ENCODE results near the gene LRIT1.

DNA sequence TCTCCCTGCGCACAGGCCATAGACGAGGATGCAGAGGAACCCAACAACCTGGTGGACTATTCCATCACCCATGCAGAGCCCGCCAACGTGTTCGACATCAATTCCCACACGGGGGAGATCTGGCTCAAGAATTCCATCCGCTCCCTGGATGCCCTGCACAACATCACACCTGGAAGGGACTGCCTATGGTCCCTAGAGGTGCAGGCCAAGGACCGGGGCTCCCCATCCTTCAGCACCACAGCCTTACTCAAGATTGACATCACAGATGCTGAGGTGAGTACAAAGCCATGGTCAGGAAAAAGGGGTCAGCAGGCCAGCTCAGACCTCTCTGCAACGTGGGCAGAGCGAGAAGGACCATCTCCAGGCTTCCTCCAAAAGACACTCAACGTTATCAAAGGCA, 28.3 kb downstream of the LRIT1 start:
- TF ChIP-seq, protein P1, sequence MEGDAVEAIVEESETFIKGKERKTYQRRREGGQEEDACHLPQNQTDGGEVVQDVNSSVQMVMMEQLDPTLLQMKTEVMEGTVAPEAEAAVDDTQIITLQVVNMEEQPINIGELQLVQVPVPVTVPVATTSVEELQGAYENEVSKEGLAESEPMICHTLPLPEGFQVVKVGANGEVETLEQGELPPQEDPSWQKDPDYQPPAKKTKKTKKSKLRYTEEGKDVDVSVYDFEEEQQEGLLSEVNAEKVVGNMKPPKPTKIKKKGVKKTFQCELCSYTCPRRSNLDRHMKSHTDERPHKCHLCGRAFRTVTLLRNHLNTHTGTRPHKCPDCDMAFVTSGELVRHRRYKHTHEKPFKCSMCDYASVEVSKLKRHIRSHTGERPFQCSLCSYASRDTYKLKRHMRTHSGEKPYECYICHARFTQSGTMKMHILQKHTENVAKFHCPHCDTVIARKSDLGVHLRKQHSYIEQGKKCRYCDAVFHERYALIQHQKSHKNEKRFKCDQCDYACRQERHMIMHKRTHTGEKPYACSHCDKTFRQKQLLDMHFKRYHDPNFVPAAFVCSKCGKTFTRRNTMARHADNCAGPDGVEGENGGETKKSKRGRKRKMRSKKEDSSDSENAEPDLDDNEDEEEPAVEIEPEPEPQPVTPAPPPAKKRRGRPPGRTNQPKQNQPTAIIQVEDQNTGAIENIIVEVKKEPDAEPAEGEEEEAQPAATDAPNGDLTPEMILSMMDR (IDR thresholded peaks at IDR 0.05) = no peak
- TF ChIP-seq, protein P2, sequence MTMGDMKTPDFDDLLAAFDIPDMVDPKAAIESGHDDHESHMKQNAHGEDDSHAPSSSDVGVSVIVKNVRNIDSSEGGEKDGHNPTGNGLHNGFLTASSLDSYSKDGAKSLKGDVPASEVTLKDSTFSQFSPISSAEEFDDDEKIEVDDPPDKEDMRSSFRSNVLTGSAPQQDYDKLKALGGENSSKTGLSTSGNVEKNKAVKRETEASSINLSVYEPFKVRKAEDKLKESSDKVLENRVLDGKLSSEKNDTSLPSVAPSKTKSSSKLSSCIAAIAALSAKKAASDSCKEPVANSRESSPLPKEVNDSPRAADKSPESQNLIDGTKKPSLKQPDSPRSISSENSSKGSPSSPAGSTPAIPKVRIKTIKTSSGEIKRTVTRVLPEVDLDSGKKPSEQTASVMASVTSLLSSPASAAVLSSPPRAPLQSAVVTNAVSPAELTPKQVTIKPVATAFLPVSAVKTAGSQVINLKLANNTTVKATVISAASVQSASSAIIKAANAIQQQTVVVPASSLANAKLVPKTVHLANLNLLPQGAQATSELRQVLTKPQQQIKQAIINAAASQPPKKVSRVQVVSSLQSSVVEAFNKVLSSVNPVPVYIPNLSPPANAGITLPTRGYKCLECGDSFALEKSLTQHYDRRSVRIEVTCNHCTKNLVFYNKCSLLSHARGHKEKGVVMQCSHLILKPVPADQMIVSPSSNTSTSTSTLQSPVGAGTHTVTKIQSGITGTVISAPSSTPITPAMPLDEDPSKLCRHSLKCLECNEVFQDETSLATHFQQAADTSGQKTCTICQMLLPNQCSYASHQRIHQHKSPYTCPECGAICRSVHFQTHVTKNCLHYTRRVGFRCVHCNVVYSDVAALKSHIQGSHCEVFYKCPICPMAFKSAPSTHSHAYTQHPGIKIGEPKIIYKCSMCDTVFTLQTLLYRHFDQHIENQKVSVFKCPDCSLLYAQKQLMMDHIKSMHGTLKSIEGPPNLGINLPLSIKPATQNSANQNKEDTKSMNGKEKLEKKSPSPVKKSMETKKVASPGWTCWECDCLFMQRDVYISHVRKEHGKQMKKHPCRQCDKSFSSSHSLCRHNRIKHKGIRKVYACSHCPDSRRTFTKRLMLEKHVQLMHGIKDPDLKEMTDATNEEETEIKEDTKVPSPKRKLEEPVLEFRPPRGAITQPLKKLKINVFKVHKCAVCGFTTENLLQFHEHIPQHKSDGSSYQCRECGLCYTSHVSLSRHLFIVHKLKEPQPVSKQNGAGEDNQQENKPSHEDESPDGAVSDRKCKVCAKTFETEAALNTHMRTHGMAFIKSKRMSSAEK (CRISPR knock-in tag; IDR thresholded peaks at IDR 0.05; ENCODE audit: borderline replicate concordance) = no peak
- TF ChIP-seq, protein P3, sequence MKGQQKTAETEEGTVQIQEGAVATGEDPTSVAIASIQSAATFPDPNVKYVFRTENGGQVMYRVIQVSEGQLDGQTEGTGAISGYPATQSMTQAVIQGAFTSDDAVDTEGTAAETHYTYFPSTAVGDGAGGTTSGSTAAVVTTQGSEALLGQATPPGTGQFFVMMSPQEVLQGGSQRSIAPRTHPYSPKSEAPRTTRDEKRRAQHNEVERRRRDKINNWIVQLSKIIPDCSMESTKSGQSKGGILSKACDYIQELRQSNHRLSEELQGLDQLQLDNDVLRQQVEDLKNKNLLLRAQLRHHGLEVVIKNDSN (CRISPR knock-in tag; IDR thresholded peaks at IDR 0.05) = no peak
- no peak for TF ChIP-seq ZNF317 (CRISPR knock-in tag; IDR thresholded peaks at IDR 0.05; ENCODE audit: borderline replicate concordance, low read depth)
- no peak for TF ChIP-seq JUN (CRISPR knock-in tag; IDR thresholded peaks at IDR 0.05)
- TF ChIP-seq, protein P4, sequence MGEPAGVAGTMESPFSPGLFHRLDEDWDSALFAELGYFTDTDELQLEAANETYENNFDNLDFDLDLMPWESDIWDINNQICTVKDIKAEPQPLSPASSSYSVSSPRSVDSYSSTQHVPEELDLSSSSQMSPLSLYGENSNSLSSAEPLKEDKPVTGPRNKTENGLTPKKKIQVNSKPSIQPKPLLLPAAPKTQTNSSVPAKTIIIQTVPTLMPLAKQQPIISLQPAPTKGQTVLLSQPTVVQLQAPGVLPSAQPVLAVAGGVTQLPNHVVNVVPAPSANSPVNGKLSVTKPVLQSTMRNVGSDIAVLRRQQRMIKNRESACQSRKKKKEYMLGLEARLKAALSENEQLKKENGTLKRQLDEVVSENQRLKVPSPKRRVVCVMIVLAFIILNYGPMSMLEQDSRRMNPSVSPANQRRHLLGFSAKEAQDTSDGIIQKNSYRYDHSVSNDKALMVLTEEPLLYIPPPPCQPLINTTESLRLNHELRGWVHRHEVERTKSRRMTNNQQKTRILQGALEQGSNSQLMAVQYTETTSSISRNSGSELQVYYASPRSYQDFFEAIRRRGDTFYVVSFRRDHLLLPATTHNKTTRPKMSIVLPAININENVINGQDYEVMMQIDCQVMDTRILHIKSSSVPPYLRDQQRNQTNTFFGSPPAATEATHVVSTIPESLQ (CRISPR knock-in tag; IDR thresholded peaks at IDR 0.05) = no peak
- no peak for TF ChIP-seq NR1H2 (CRISPR knock-in tag; IDR thresholded peaks at IDR 0.05)
